HCT116 (cell line): ENCODE data around the gene LNPEP. TPM values are rescaled to one million over a fixed set of nuclear protein-coding genes. Genes with fewer than 3 reads are reported as not detected.

Experiments
- ATAC-seq: fragments of 200-7000 bp; cut with Tn5 transposase; 2 replicates; pipeline ENCODE4 v1.9.1; 2020; ENCODE audit warnings: mild to moderate bottlenecking, moderate library complexity
- BruUV-seq: library from RNA; stranded (reverse); fragments of 400-500 nt; replicated peaks from 2 replicates; lab custom pipeline; 2021; lab: Mats Ljungman, UMichigan
- CTCF ChIA-PET: fragments of 300-600 bp; sonication (Branson Sonifier 250); formaldehyde crosslinking; loops from one replicate; lab custom pipeline; 2021; ENCODE audit warnings: antibody characterized with exemption; lab: Charles Lee
- POLR2A ChIA-PET: fragments of 300-600, 350-600 bp; sonication (Branson Sonifier 250); formaldehyde crosslinking; loops from one replicate; lab custom pipeline; 2021; ENCODE audit warnings: antibody characterized with exemption; lab: Charles Lee
- RAD21 ChIA-PET, 2 experiments: fragments of 300-600 bp; sonication (Branson Sonifier 250); formaldehyde crosslinking; loops; one replicate each; lab custom pipeline; 2023; ENCODE audit warnings: low total read pairs in 2 of 2; ENCODE audit not compliant: uncharacterized antibody in 2 of 2, unreplicated experiment in 2 of 2, low non-redundant PET in 1 of 2; lab: Charles Lee
- DNase-seq: peaks from one replicate; pipeline ENCODE4 v3.0.0-alpha.2; 2010; ENCODE audit warnings: low read depth, low spot score
- H2AFZ ChIP-seq: fragments of 200-600 bp; shearing (Covaris generic), sonication (generic); 2 replicates; pipeline ENCODE4 v1.6.1; 2017; ENCODE audit warnings: low read depth, mixed run types, mixed read lengths, antibody characterized with exemption, low read length; ENCODE audit not compliant: poor library complexity, severe bottlenecking
- H3K27ac ChIP-seq: 2 replicates; pipeline ENCODE4 v1.5.1; 2012; ENCODE audit warnings: low read depth, low read length
- H3K27me3 ChIP-seq: fragments of 200-600 bp; sonication (generic); 2 replicates; pipeline ENCODE4 v1.6.1; 2016; ENCODE audit warnings: mixed run types, low read length, mixed read lengths; ENCODE audit not compliant: insufficient read depth
- H3K36me3 ChIP-seq, 2 experiments: fragments of 200-500 bp in 1 of 2; fragments of 200-600 bp in 1 of 2; sonication (Bioruptor generic) in 1 of 2; sonication (generic) in 1 of 2; 2 replicates each; pipeline versions ENCODE4 v1.5.1 to v1.6.1; 2014 to 2016; ENCODE audit warnings: low read length in 2 of 2, inconsistent platforms in 1 of 2, mixed read lengths in 1 of 2, mixed run types in 1 of 2; ENCODE audit not compliant: insufficient read depth in 2 of 2, control insufficient read depth in 1 of 2
- H3K4me1 ChIP-seq, 2 experiments: fragments of 200-600 bp in 1 of 2; sonication (generic) in 1 of 2; 2 replicates each; pipeline versions ENCODE4 v1.5.1 to v1.6.1; 2012 to 2017; ENCODE audit warnings: low read length in 2 of 2, inconsistent platforms in 1 of 2, mild to moderate bottlenecking in 1 of 2, mixed read lengths in 1 of 2, mixed run types in 1 of 2, moderate library complexity in 1 of 2; ENCODE audit not compliant: insufficient read depth in 2 of 2, control insufficient read depth in 1 of 2
- H3K4me2 ChIP-seq: fragments of 200-600 bp; sonication (generic); 2 replicates; pipeline ENCODE4 v1.6.1; 2017; ENCODE audit warnings: mixed run types, low read length, mixed read lengths
- H3K4me3 ChIP-seq, 2 experiments: fragments of 200-600 bp in 1 of 2; sonication (generic) in 1 of 2; replicated peaks in 1 of 2; 2 replicates each; pipeline ENCODE4 v1.5.1; 2011 to 2016; ENCODE audit warnings: low read length in 2 of 2, control low read depth in 1 of 2, low read depth in 1 of 2, mild to moderate bottlenecking in 1 of 2, mixed read lengths in 1 of 2, mixed run types in 1 of 2
- H3K79me2 ChIP-seq: fragments of 200-600 bp; sonication (generic); 2 replicates; pipeline ENCODE4 v1.6.1; 2017; ENCODE audit warnings: mild to moderate bottlenecking, mixed run types, low read length, moderate library complexity, mixed read lengths; ENCODE audit not compliant: insufficient read depth
- H3K9ac ChIP-seq: fragments of 200-600 bp; sonication (generic); 2 replicates; pipeline ENCODE4 v1.6.1; 2016; ENCODE audit warnings: low read length, mixed read lengths
- H3K9me2 ChIP-seq: fragments of 200-600 bp; sonication (generic), shearing (Covaris generic); 2 replicates; pipeline ENCODE4 v1.6.1; 2017; ENCODE audit warnings: mixed run types, mild to moderate bottlenecking, moderate library complexity; ENCODE audit not compliant: insufficient read depth
- H3K9me3 ChIP-seq, 2 experiments: fragments of 200-500 bp in 1 of 2; fragments of 200-600 bp in 1 of 2; sonication (Bioruptor generic) in 1 of 2; sonication (generic) in 1 of 2; 2 replicates each; pipeline ENCODE4 v1.6.1; 2014 to 2017; ENCODE audit warnings: low read length in 2 of 2, mixed read lengths in 2 of 2, inconsistent platforms in 1 of 2, low read depth in 1 of 2, mild to moderate bottlenecking in 1 of 2, mixed run types in 1 of 2, moderate library complexity in 1 of 2; ENCODE audit not compliant: control insufficient read depth in 1 of 2, insufficient read depth in 1 of 2
- H4K20me1 ChIP-seq: fragments of 200-600 bp; sonication (generic), shearing (Covaris generic); 2 replicates; pipeline ENCODE4 v1.6.1; 2017; ENCODE audit warnings: mixed run types, mild to moderate bottlenecking, moderate library complexity; ENCODE audit not compliant: insufficient read depth
- ATF3 ChIP-seq: IDR thresholded peaks from 2 replicates; pipeline ENCODE4 v1.6.1; 2012
- CBX3 ChIP-seq: IDR thresholded peaks from 2 replicates; pipeline ENCODE4 v1.6.1; 2012; ENCODE audit warnings: low read depth
- CEBPB ChIP-seq: IDR thresholded peaks from 2 replicates; pipeline ENCODE4 v1.6.1; 2012; ENCODE audit warnings: low read depth
- CTCF ChIP-seq, 3 experiments: fragments of 200-600 bp in 1 of 3; sonication (generic) in 1 of 3; IDR thresholded peaks in 2 of 3; conservative IDR thresholded peaks in 1 of 3; 2 replicates each; pipeline ENCODE4 v1.5.1; 2012 to 2017; ENCODE audit warnings: low read depth in 2 of 3, low read length in 2 of 3, antibody characterized with exemption in 1 of 3, borderline replicate concordance in 1 of 3, control low read depth in 1 of 3, mild to moderate bottlenecking in 1 of 3, mixed read lengths in 1 of 3, mixed run types in 1 of 3, moderate library complexity in 1 of 3; ENCODE audit not compliant: insufficient read depth in 1 of 3
- ELF1 ChIP-seq: IDR thresholded peaks from 2 replicates; pipeline ENCODE4 v1.6.1; 2012; ENCODE audit warnings: low read depth, borderline replicate concordance
- MAX ChIP-seq: IDR thresholded peaks from 2 replicates; pipeline ENCODE4 v1.6.1; 2012
- POLR2A ChIP-seq: IDR thresholded peaks from 2 replicates; pipeline ENCODE4 v1.7.0; 2011; ENCODE audit warnings: borderline replicate concordance; ENCODE audit not compliant: insufficient read depth, insufficient read length; ENCODE audit errors: extremely low read depth
- POLR2AphosphoS5 ChIP-seq: IDR thresholded peaks from 2 replicates; pipeline ENCODE4 v1.6.1; 2011; ENCODE audit warnings: mild to moderate bottlenecking, low read depth, low read length, moderate library complexity
- RAD21 ChIP-seq: IDR thresholded peaks from 2 replicates; pipeline ENCODE4 v1.6.1; 2012; ENCODE audit warnings: low read depth, mild to moderate bottlenecking
- SIN3A ChIP-seq: IDR thresholded peaks from 2 replicates; pipeline ENCODE4 v1.6.1; 2012; ENCODE audit warnings: low read depth
- SP1 ChIP-seq: IDR thresholded peaks from 2 replicates; pipeline ENCODE4 v1.6.1; 2012; ENCODE audit warnings: low read depth
- SRF ChIP-seq: IDR thresholded peaks from 2 replicates; pipeline ENCODE4 v1.6.1; 2012; ENCODE audit warnings: low read depth
- TCF7L2 ChIP-seq: IDR thresholded peaks from 2 replicates; pipeline ENCODE4 v1.7.0; 2011; ENCODE audit warnings: borderline replicate concordance, inconsistent platforms; ENCODE audit not compliant: insufficient read depth, insufficient read length; ENCODE audit errors: extremely low read depth
- YY1 ChIP-seq: IDR thresholded peaks from 2 replicates; pipeline ENCODE4 v1.6.1; 2011; ENCODE audit warnings: low read length, low read depth, moderate library complexity, mild to moderate bottlenecking; ENCODE audit not compliant: insufficient replicate concordance; ENCODE audit errors: extremely low read depth
- ZFX ChIP-seq: fragments of 450-650 bp; IDR thresholded peaks from 2 replicates; pipeline ENCODE4 v1.6.1; 2017
- ZNF274 ChIP-seq: fragments of 200-500 bp; sonication (Bioruptor generic); IDR thresholded peaks from 2 replicates; pipeline ENCODE4 v1.6.1; 2014; ENCODE audit warnings: mild to moderate bottlenecking, low read depth, low read length, inconsistent platforms
- intact Hi-C: fragments of 100-400 bp; cut with micrococcal nuclease; formaldehyde crosslinking; loops from 2 replicates; pipeline ENCODE4 v1.10.0; 2022
- total RNA-seq: library from RNA; stranded (reverse); gene quantifications from one replicate; pipeline ENCODE4 v1.2.1, GENCODE V29; 2021; ENCODE audit not compliant: unreplicated experiment
- TF ChIP-seq, protein P1 (sequence below): IDR thresholded peaks from 2 replicates; pipeline ENCODE4 v1.6.1; 2011; ENCODE audit warnings: mild to moderate bottlenecking, low read length, moderate library complexity; ENCODE audit not compliant: insufficient replicate concordance; ENCODE audit errors: extremely low read depth

Gene LNPEP
- total RNA-seq, 1 experiment from 2014 or later: 14.9 TPM

DNA sequence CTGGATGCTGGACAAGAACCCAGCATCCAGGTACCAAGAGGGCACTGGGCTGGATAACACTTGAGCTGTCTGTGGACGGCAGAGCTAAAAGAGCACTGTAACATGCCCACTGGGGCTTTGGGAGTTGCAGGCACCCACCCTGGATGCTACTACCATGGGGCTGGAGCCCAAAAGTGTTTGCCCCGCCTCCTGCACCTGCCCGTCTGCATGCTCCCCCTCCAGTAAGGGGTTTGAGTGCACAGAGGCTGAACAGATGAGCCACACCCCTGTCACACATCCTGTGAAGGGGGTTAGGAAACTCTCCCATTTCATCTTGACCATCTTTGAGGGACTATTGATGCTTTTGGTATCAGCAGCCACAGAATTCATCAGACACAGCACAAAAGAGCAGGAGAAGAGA is 137.5 kb downstream of the LNPEP start:
- no peak for TF ChIP-seq TCF7L2
- TF ChIP-seq CBX3: no peak
- no peak for TF ChIP-seq SP1
- no peak for TF ChIP-seq YY1
- TF ChIP-seq ZFX: no peak
- TF ChIP-seq MAX: no peak
- TF ChIP-seq CEBPB: no peak
- TF ChIP-seq ELF1: no peak
- TF ChIP-seq RAD21: no peak
- TF ChIP-seq POLR2A: no peak
- TF ChIP-seq SRF: no peak
- TF ChIP-seq ZNF274: no peak
- no peaks in the 10 kb centered on the region for H4K20me1 ChIP-seq
- H3K4me3 ChIP-seq: no peak overlapping the region
- no peaks in the 10 kb centered on the region for H3K36me3 ChIP-seq
- H3K9me2 ChIP-seq: no peaks in the 10 kb centered on the region
- ChIA-PET RAD21 (no interaction called here), POLR2A (no interaction called here), CTCF (no interaction called here)
- no peaks in the 10 kb centered on the region for H3K4me1 ChIP-seq
- no peak overlapping the region for H3K4me2 ChIP-seq
- intact Hi-C loops: no loop called here
- DNase-seq (no peak), ATAC-seq (no peak)
- no peaks in the 10 kb centered on the region for H3K9me3 ChIP-seq
- H2AFZ ChIP-seq: no peak overlapping the region
- no TSS peak for BruUV-seq
- no peaks in the 10 kb centered on the region for H3K27me3 ChIP-seq
- H3K27ac ChIP-seq: no peak overlapping the region
- no peaks in the 10 kb centered on the region for H3K79me2 ChIP-seq
- no peak overlapping the region for H3K9ac ChIP-seq

DNA sequence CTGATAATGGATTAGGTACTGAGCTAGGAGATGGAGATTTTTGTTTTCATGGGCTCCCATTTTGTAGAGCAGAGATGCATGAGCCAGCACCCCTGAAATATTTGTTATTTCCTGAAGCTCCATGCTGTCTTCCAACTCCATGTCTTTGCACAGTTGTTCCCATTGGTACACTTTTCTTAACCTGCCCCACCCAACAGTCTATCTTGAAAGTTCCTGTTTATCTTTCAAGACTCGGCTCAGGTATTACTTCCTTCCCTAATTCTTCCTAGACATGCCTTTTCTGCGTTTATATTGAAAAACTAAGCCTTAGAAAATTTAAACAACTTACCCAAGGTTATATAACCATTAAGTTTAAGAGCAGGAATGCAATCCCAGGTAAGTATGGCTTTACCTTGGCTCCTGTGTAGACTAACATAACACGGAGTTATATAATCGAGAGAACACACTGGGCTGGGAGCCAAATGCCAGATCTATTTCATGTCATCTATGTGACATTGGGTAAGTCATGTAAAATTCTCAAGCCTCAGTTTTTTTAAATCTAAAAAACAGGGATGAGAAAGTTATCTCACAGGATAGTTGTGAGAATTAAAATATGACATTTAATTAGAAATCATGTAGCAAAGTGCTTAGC is 139.1 kb downstream of the LNPEP start:
- H3K9me3 ChIP-seq: no peaks in the 10 kb centered on the region
- DNase-seq: no peak
- no peaks in the 10 kb centered on the region for H3K79me2 ChIP-seq
- no peak overlapping the region for H3K27ac ChIP-seq
- POLR2A ChIA-PET: no interaction called here
- no peaks in the 10 kb centered on the region for H3K4me1 ChIP-seq
- no peaks in the 10 kb centered on the region for H4K20me1 ChIP-seq
- RAD21 ChIA-PET: no interaction called here
- CTCF ChIA-PET: no interaction called here
- no peak for ATAC-seq
- intact Hi-C loops: no loop called here
- H2AFZ ChIP-seq: no peak overlapping the region
- no peaks in the 10 kb centered on the region for H3K9me2 ChIP-seq
- H3K4me3 ChIP-seq: no peak overlapping the region
- H3K27me3 ChIP-seq: no peaks in the 10 kb centered on the region
- H3K9ac ChIP-seq: no peak overlapping the region
- no peak overlapping the region for H3K4me2 ChIP-seq
- no peaks in the 10 kb centered on the region for H3K36me3 ChIP-seq
- BruUV-seq: no TSS peak
- no peak for TF ChIP-seq CTCF (IDR thresholded peaks at IDR 0.05 in 2 of 3, conservative IDR thresholded peaks at IDR 0.05 in 1 of 3; ENCODE audit: borderline replicate concordance in 1 of 3, insufficient read depth in 1 of 3, low read depth in 2 of 3, low read length in 2 of 3)
- TF ChIP-seq MAX: no peak
- TF ChIP-seq POLR2AphosphoS5: no peak
- no peak for TF ChIP-seq CBX3
- no peak for TF ChIP-seq SP1
- TF ChIP-seq ZNF274: no peak
- TF ChIP-seq, protein P1, sequence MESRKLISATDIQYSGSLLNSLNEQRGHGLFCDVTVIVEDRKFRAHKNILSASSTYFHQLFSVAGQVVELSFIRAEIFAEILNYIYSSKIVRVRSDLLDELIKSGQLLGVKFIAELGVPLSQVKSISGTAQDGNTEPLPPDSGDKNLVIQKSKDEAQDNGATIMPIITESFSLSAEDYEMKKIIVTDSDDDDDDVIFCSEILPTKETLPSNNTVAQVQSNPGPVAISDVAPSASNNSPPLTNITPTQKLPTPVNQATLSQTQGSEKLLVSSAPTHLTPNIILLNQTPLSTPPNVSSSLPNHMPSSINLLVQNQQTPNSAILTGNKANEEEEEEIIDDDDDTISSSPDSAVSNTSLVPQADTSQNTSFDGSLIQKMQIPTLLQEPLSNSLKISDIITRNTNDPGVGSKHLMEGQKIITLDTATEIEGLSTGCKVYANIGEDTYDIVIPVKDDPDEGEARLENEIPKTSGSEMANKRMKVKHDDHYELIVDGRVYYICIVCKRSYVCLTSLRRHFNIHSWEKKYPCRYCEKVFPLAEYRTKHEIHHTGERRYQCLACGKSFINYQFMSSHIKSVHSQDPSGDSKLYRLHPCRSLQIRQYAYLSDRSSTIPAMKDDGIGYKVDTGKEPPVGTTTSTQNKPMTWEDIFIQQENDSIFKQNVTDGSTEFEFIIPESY: no peak
- TF ChIP-seq SIN3A: no peak
- no peak for TF ChIP-seq ATF3
